Stimulated activated CD8-positive, alpha-beta memory T cell treated with anti-CD3 and anti-CD28 coated beads, Interleukin-4, amount 100 ng/mL, for 48 hours (primary cell): Measurements from ENCODE around the gene DARS1.

ENCODE experiments used
- DNase-seq: peaks from one replicate; pipeline ENCODE4 v3.0.0-alpha.2; 2020

The DARS1 gene

DNA sequence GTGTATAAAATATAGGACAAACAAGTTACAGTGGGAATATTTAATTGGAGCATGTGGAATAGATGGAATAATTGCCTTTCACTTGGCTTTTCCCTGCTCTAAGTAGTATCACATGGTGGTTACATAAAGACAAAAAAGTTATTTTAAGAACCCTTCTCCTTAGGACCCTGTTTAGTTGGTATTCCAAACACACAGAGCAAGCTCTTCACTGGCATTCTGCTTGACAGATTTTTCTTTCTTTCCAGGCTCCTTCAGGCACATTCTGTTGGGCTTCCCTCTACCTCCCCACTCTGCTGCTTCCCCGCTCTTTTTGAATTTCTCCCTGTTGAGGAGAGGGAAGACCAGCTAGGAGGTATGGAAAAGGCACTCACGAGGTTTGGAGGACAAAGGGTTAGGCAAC, 29.0 kb upstream of the DARS1 start:
- DNase-seq: no peak

DNA sequence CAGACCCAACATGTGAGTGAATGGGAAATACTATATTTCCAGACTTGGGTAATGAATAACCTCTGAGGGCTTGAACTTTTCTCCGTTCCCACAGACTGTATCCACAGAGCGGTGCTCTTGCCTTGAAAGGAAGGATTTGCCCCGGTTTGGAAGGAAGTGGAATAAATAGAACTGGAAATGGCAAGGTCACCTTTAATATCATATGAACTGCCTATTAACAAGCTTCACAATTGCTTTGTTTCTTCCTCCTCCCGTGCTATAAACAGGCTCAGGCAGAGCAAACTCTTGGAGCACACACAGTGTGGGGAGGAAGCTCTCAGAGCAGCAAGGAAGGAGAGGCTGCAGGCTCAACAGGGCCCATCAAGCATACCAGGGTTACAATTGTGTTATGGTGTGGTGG, 28.5 kb upstream of the DARS1 start:
- DNase-seq: no peak

DNA sequence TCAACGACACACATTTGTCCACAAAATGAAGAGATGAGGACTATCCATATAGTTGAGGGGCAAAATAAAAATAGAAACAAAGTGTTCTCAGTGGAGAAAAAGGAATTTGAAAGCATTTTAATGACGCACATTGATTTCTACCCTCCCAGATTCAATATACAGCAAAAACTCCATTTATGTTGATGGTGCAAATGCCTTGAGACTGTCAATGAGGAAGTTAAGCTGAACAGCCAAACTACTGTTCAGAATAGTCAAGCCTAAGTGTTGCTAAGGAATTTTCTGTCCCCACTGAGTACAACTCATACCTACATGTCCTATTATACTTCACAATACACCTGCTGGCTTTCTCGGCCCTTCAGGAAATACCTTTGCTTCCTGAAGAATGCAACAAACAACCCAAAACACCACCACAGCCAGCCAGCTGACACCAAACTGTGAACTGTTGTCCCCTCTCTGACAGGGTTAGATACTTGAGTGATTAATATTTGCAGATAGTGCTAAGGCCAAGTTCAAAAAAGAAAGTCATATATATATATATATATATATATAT, 27.8 kb upstream of the DARS1 start:
- no peak for DNase-seq

DNA sequence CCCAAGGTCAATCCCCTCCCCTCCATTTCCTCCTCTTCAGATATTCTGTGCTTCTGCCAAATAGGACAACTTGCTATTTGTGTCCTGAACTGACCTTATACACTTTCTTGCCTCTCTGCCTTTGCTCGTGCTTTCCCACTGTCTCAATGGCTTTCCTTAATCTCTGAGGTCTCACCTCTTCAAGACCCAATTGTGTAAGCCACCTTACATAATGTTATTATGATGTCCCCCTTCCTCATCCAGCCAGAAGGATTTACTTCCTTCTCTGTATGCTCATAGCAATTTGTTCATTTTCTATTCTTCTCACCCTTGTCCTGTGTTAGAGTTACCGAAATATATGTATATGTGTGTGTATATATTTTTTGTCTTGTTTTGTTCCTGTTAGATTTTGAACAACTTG, 26.9 kb upstream of the DARS1 start:
- no peak for DNase-seq

DNA sequence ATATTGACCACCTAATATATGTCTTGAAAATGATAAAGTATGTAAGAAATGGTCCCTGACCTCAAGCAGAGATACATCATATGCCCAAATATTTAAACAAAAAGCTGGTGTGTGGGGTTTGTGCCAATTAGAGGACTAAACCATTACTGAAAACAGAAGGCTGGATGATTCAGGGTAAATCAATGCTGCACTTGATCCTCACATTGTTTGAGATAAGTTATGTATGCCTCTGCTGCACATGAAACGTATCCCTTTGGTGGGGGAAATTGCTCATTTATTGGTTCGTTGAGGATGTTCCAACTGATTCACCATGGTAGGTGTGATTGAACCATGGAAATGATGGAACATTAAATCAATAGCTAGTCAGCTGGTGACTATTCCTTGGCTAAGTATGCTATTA, 24.7 kb upstream of the DARS1 start:
- no peak for DNase-seq

DNA sequence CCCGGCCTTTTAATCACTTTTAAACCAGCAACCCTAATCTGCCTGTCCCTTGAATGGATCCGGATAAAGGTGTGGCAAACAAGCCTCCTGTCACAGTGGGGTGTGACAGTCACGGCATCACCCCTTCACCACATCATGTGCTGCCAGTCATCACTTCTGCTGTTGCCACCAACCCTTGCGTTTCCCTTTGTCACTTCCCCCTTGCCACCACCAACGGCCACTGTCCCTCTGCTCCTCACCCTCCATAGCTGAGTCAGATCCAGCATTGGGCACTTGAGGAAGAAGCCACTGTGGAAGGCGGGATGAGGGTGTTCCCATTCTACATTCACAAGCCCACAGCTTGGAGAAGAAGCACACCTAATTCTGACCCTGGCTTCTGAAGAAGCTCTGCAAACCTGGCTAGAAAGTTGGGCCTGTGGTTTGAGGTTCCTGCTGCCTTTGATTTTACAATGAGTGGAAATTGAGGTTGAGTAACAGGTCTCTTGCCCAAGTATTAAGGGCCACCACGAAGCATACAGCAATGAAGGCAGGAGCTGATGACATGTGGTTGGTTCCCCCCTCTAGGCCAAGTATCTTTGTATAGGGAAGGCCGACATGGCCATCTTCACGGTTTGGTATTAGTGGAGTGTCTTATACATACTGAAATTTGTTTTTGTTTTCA, 22.9 kb upstream of the DARS1 start:
- peak; percentile 65 for DNase-seq

DNA sequence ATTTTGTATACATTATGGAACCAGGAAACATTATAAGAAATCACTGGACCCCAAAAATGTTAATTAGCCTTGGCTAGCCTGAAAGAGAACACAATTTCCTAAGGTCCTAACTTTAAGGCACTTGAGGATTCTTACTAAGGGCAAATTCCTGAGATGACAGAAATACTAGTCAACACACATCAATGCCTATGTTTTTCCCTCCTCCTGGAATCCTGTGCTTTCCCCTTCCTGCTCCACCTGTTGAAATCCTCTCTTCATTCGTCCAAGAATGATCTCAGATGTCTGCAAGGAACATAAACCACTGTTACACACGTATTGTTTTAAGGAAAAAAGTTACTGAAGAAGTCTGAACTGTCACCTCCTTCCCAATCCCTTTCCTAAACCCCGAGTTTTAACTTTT, 21.2 kb upstream of the DARS1 start:
- DNase-seq: no peak

DNA sequence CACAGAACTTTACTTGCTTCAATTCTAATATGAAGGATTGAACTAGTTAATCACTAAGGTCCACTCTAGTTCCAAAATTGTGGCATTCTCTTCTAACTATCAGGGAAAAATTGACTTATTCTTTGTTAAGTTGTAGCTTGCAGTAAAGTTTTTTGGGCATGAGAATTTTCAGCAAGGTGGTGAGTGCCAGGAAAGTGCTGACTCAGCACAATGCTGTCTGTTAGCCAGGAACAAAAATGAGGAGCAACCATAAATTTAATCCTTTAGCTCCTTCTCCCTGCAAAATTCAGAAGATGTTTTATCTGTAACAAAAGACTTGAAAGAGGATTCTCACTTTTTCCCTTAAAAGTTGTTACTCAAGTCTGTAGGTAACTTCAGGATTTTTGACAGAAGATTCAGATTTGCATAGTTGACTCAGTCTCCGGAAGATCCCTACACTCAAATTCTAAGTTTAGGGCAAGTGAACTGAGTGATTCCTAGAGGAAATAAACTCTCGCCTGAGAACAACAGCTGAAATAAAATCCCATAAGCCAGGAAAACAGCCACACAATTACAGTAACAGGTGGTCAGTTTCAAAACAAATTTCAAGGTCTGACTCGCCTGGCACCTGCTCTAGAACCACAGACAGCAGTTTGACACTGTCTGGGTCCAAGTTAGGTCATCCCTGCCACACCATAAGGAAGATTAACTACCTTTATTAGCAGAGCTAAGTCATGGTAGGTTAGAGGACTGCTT, 20.2 kb upstream of the DARS1 start:
- DNase-seq: no peak

DNA sequence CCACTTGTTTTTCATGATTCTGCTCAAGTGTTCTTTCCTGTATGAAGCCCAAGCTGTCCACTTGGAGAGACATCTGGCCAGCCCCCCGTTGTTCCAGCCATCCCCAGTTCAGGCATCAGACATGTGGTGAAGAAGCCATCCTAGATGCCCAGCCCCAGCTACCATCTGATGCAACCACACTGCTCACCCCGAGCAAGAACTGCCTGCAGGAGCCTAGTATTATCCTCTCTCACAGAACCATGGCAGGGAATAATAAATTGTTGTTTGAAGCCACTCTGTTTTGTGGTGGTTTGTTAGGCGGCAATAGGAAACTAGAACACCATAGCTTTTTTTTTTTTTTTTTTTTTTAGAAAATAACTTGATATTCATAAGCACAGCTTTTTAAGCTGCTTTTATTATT, 19.5 kb upstream of the DARS1 start:
- no peak for DNase-seq

DNA sequence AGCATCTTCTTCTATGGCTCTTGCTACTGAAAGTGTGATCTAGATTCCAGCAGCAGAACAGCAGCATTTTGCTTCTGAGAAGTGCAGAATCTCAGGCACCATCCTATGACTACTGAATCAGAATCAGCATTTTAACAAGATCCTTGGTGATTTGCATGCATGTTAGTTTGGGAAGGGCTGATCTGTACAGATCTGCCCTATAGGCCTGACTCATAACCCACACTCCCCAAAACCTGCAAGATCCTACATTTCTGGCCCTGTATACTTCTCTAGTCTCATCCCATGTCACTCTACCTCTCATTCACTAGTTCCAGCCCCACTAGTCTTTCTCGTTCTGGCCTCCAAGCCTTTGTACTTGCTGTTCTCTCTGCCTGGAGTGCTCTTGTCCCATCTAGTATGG, 15.7 kb upstream of the DARS1 start:
- no peak for DNase-seq

DNA sequence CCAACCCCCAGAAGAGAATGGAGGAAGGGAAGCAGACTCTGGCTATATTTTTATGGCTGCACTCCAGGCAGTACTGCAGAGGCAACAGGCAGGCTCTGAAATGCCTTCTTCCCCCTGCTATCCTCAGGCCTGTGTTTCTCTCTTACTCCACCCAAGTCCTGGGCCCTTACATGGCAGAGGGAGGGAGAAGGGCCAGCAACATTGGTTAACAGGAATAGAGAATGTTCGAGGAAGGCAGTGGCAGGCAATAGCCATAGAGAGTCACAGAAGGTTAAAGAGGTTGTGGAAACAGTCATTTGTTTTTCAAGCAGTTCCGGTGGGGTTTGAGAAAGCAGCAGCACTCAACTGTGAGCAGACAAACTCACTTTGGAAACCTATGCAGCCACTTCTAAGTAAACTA, 15.1 kb upstream of the DARS1 start:
- no peak for DNase-seq

DNA sequence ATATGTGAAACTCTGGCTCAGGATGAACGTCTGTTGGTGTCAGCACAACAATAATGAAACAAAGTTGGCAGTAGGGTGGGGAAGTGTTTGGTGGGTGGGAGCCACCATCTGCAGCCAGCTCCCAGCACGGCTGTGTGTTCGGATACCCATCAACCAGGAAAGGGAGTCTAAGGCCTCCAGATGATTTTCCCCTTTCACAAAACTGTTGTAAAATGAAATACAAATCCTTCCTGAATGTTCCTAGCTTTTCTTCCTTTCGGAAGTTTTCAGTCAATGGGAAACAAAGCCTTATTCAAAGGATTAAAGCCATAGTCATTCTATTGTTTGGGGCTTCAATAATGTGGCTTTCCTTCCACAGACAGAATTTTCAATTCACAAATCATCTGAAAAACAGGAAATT, 14.5 kb upstream of the DARS1 start:
- DNase-seq: no peak

DNA sequence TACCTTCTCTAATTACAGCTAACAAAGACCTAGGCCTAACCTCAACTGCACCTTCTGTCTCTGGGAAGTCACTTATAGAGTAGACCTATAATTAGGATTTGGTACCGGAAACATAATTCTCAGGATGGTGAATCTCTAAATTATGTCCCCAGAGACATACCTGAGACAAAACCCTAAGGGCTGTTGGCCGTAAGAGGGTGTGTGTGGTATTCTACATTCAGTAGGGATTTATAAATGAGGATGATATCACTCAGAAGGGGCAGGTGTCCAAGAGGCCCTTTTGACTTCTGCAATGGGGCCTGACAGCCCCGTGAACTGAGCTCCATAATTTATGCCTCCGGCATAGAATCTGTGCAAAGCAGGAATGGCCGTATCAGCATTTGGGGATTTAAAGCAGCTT, 13.5 kb upstream of the DARS1 start:
- no peak for DNase-seq

DNA sequence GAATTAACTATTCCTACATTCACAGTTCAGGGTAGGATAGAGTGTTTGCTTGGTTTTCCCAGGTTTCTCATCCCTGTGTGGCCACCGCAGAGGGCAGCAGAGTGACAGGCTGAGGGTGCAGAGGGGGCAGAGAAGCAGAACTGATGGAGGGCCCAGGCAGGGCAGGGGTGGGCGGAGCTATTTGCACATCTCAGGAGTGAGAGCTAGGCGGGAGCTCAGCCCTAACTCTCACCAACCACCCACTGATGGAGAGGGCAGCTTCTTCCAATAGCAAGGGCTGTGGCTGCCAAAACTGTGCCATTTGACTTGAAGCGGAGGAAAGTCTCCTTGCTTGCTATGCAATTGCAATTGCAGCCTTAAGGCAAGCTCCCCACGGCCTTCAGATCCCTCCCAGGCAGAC, 12.0 kb upstream of the DARS1 start:
- peak; percentile 43 for DNase-seq

DNA sequence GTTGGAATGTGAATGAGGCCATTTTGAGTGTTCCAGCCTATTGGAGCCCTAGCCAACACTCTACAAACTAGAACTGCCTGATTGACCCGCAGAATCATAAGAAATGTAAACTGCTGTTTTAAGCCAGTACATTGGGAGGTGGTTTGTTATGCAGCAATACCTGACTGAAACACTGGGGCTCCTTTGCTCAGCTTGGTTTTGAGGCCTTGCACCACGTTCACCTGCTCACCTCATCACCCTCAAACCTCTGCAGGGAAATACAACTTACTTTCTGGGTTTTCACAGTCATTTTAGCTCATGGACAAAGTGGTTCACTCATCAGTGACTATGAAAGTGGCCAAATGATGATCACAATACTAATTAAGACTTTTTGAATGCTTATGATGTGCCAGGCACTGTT, 10.9 kb upstream of the DARS1 start:
- DNase-seq: no peak

DNA sequence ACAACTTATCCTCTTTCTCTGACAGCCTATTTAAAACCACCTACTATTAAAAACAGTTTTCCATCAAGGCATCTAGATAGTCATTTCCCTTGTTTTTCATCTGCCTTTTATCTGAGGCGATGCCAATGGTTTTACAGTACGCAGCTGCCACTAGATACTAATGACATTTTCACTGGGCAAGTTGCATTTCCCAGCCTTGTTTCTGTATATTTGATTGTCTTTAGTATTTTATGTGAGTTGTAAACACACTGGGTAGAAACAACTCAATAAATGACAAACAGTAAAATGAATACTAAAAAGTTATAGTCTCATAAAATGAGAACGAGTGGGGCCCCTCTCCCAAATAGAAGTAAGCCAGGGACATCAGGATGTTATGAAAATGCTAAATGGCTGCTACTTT, 8.9 kb upstream of the DARS1 start:
- no peak for DNase-seq

DNA sequence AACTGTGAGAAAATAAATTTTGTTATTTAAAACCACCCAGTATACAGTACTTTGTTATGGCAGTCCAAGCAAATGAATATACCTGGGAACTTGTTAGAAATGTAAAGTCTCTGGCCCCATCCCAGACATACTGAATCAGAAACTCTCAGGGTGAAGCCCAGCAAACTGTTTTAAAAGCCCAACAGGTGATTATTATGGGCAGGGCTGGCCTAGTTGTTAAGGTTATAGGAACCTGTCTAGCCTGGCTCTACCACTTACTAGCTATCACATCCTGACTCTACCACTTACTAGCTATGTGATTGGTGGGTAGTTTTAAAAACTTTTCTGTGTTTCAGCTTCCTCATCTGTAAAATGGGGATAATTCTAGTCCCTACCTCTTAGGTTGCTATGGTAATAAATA, 8.0 kb upstream of the DARS1 start:
- no peak for DNase-seq

DNA sequence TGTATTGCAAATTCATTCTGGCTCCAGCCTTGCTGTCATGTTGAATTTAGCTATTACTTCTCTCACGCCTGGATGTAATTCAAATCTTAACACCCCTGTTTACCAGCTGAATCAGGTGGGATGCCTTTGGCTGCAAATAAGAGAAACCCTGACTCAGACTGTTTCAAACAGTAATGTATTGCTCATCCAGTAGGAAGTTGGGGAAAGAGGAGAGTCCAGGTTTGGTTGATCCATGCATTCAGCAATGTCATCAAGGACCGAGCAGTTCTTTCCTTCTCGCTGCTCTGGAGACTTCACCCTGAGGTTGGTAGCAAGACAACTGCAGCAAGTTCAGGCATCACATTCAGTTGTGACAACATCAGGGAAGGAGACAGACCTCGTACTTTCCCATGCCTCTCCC, 6.4 kb upstream of the DARS1 start:
- DNase-seq: no peak

DNA sequence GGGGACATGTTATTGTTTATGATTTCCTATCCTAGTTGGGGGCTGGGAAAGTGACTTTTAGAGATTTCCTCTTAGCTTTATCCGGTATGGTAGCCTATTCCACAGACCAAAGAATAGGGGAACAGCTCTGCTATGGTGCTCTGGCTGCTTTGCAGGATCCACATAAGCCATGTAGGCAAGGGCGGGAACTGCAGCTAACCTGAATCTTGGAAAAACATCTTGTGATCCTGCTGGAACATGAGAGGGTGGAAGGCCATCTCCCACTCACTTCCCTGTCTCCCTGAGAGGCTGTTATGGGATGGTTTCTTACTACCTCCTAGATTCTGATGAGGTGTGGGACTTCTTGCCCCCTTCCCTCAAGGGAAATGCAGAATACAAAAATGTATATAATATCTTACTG, 2.0 kb upstream of the DARS1 start:
- DNase-seq: no peak

DNA sequence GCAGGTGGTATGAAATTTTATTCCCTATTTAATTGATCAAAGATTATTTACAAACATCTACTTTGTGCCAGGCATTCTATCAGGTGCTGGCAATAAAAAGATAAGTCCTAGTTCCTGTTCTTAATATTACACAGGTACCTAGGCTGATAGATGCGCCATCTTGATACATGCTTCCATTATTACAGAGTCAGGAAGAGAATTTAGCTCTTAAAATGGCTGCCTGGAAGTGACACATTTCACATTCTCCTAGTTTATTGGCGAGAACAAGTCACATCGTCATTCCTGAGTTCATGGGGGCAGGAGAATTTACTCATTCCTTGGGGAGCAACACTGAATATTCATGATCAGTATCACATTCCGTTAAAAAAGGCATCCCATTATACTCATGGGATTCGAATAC, 1.1 kb upstream of the DARS1 start:
- DNase-seq: no peak

DNA sequence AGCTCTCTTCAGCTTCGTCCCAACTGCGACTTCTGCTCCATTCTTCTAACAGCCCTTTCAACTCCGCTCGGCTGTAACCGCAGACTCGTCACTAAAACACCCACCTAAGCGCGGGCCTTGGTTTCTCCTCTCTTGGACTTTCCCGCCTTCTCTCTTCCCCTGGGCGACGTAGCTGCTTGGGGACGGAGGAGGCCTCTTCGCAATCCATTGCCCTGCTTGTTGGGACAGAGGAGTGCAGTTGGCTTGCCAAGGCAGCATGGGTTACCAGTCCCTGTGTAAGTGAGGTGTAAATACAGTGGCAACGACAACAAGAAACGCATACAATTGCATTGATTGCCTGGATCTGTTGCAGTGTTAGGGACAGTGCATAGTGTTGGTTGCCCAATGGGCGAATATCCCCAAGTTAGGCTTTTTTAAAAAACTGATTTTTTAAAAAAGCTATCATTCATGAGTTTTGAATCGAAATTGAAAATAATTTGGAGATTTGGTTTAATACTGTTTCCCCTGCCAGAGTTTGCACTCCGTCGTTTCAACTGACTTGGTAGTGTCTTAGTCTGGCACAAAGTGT, 484 bp upstream of the DARS1 start:
- DNase-seq: peak; percentile 90

DNA sequence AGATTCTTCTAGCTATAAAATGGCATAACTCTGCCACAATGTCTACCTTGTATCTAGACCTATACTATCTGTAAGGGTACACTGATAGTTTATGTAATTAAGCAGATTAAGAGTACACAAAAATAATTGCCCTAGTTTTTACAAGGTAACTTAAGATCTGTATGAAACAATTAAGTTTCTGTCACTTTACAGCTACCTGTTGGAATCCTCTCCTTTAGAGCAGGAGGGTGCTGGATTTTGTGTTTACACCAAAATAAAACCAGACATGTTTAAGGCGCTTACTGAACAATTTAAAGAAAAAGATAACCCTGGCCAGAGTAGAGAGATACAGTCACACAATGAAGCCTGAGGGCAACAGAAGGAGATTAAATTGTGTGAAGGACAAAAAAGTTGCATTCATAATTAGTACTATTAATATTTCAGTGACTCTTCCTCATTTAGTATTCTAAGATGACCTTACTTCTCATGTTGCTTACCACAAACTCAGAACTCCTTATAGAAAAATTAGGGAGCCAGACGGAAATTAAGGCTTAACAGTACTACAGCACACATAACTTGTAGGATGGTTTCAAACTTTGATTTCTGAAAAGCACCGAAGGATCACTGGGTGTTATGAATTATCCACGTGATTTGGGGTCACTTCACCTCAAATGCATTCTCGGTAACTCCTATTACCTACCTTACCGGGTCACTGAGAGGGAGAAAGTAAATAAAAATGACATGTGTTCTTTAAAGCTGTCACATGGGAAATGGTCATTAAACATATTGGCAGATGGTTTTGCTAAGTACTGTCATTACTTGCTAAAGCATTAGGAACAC, 1.0 kb downstream of the DARS1 start:
- no peak for DNase-seq

DNA sequence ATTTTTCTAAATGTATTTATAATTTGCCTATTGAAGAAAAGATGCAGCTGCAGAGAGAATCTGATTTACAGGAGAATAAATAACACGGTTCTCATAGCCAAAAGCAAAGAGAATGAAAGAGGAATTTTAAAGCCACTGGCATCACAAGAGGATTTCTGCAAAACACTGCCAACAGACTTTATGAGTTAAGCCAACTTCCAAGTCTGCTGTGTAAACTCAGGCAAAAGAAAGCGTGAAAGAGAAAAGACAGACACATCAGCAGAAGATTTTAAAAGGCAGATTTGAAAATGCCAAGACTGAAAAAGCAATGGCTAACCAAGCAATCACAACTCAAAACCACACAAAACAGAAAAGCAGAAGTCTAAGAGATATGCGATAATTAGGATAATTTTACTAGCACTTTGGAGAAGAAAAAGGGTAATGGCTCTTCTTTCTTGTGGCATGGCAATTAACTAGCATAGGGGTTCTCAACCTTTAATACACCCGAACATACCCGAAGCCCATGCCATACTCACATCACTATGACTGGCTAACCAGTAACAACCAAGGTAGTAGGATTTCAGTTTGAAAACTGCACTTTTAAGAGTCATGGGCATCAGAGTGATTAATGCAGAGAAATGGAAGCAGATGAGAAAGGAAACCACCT, 4.9 kb downstream of the DARS1 start:
- DNase-seq: no peak
